Motor neuron (in vitro differentiated cells): ENCODE measurements around the gene IKBKG. TPM values are rescaled to one million over a fixed set of nuclear protein-coding genes. Genes with fewer than 3 reads are reported as not detected.
"Not testable (repeated sequence)": the region's sequence is repeated elsewhere in the genome, so short reads cannot be mapped to it uniquely, and the experiment has no call there.

Experiments
- ATAC-seq, 8 experiments: fragments of 200-7000 bp; cut with Tn5 transposase; replicated peaks in 6 of 8; 2 replicates each; pipeline ENCODE4 v1.8.0; 2021; ENCODE audit warnings: mild to moderate bottlenecking in 8 of 8, moderate library complexity in 8 of 8
- H3K27ac ChIP-seq, 2 donors: fragments of 250-450 bp; sonication (Bioruptor Pico); 2 replicates each; pipeline ENCODE4 v1.9.0; 2021; ENCODE audit warnings: antibody characterized with exemption in 2 of 2, mild to moderate bottlenecking in 2 of 2, moderate library complexity in 1 of 2
- H3K4me1 ChIP-seq, 2 donors: fragments of 250-450 bp; sonication (Bioruptor Pico); replicated peaks in 1 of 2; 2 replicates each; pipeline ENCODE4 v1.6.1; 2021; ENCODE audit warnings: antibody characterized with exemption in 2 of 2, mild to moderate bottlenecking in 2 of 2, moderate library complexity in 1 of 2
- H3K4me3 ChIP-seq, 5 donors: fragments of 250-450 bp; sonication (Bioruptor Pico); 2 replicates each; pipeline ENCODE4 v1.9.0; 2021; ENCODE audit warnings: antibody characterized with exemption in 5 of 5, mild to moderate bottlenecking in 5 of 5, moderate library complexity in 4 of 5
- WGBS, 10 experiments: fragments of 450-650 bp; shearing (Covaris generic); methylation state at CpG; one replicate each; pipeline ENCODE4 v1.0.0; 2022; 5-methylcytosine and 5-hydroxymethylcytosine counted together
- in situ Hi-C, 9 experiments: fragments of 400-800 bp; cut with MboI; loops; one replicate each; pipeline ENCODE4 v1.15.0; 2021; ENCODE audit warnings: low sequenced_read_pairs in 9 of 9, low pct_unique_long_range_greater_than_20kb in 2 of 9; ENCODE audit not compliant: unreplicated experiment in 9 of 9
- total RNA-seq, 8 experiments: library from RNA; unstranded; fragments of 300-600 nt; gene quantifications; 2 replicates each; pipeline versions ENCODE4 v1.2.3 to v1.2.4, GENCODE V29; 2022

Gene IKBKG
- total RNA-seq, 8 experiments from 2014 or later = 5.4 to 22.9 (median 10.8) TPM

DNA sequence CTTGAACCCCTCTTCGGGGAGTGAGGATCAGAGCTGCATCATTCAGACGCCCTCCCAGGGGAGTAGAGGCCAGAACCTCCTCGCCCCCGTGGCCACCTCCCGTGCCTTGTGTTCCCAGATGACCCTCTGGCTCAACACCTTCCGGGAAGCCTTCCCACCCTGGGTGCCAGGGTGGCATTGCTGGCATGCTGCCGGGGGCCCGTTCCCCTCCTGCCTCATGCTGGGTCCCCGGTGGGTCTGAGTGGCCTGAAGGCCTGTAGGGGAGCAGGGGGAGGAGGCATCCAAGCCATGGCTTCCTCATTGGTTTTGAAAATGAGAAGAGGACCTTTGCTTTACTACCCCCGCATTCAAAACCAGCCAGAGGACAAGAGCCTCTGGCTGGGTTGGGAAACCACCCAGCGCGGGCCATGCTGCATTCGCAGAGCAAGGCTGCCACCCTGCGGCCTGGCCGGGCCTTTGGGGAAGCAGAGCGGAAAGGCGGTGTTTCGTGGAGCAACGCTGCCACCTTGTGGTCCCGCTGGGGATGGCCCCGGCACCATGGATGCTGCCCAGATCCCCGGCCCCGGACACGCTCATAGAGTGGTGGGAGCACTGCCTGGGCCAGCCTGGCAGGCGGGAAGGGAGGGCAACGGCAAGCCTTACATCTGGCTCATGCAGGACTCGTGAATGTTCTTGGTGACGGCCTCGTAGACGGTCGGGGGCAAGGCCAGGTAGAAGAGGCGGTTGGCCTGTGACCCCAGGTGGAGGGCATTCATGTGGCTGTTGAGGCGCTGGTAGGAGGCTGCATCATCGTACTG lies 12.7 kb upstream of the IKBKG start:
- Histone ChIP-seq H3K4me1 (peaks cover 0 to 9% of the 10 kb centered on the region in 2 donors), H3K4me3 (peak overlapping the region in 1 of 5 donors; percentile 15), H3K27ac (no peak overlapping the region)
- in situ Hi-C loops = no loop called here
- 0 to 20% (median 14%) methylated on average over 1 to 7 of the region's 34 CpGs; no CpG with 5 or more reads in 7 of the 10 experiments for WGBS, 10 experiments
- ATAC-seq = peak; percentile 90 to 98 (median 93)

- Histone ChIP-seq H3K27ac (no peak overlapping the region), H3K4me3 (no peak overlapping the region), H3K4me1 (peaks cover 0 to 9% of the 10 kb centered on the region in 2 donors)
- in situ Hi-C loops = no loop called here
- 40% methylated on average over 1 of the region's 9 CpGs; no CpG with 5 or more reads in 9 of the 10 experiments for WGBS, 10 experiments
- ATAC-seq = no peak
These were observed 11.5 kb upstream of the IKBKG start for GRCh38 chrX:154535892-154536291.

DNA sequence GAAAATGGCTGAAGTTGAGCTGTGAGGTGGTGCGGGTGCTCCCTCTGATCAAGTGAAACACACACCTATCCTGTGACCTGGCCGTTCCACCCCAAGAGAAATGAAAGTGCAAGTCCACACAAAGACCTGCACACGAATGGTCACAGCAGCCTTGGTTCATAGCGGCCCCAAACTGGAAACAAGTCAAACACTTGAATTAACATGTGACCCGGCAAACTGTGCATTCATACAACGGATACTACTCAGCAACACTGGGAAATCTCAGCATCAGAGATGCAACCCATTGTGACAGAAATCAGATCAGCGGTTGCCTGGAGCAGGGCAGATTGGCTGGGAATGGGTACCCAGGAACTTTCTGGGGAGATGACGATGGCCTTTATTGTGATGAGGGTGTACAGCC lies 8.3 kb upstream of the IKBKG start:
- Histone ChIP-seq H3K4me1 (peaks cover 0 to 9% of the 10 kb centered on the region in 2 donors), H3K4me3 (no peak overlapping the region), H3K27ac (peak overlapping the region in 1 of 2 donors; percentile 49)
- 67% methylated on average over 6 of the region's 8 CpGs; no CpG with 5 or more reads in 9 of the 10 experiments for WGBS, 10 experiments
- ATAC-seq = peak in 4 of 8 experiments; percentile 16 to 25 (median 22)
- in situ Hi-C loops = no loop called here

DNA sequence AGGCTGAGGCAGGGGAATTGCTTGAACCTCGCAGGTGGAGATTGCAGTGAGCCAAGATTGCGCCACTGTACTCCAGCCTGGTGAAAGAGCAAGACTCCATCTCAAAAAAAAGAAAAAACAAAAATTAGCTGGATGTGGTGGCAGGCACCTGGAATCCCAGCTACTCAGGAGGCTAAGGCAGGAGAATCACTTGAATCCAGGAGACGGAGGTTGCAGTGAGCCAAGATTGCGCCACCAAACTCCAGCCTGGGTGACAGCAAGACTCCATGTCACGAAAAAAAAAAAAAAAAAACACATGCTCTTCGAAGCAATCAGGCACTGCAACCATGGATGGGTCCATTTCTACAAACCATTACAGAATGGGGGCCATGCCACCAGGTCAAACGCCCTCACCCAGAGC lies 7.1 kb upstream of the IKBKG start:
- H3K4me1 ChIP-seq, H3K4me3 ChIP-seq, H3K27ac ChIP-seq, in situ Hi-C loops, ATAC-seq: not testable (repeated sequence)
- 49% methylated on average over 7 of the region's 7 CpGs; no CpG with 5 or more reads in 9 of the 10 experiments for WGBS, 10 experiments

GRCh38 chrX:154540897-154541535 lies 6.4 kb upstream of the IKBKG start:
- in situ Hi-C loops = no loop called here

DNA sequence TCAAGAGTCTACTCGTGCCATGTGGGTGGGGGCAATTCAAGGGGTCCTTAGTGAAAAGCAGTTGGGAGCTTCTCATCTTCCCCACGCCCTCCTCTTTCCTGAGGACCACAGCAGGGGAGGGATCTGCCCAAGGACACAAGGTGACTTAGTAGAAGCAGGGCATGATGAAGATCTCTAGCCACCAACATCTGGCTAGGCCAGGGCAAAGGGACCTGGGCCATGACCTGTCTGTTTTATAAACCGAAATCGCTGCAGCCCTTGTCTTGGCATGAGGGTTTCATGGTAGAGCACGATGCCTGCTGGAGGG lies 5.9 kb upstream of the IKBKG start:
- H3K4me1 ChIP-seq = peaks cover 0 to 11% of the 10 kb centered on the region in 2 donors
- H3K27ac ChIP-seq = no peak overlapping the region
- no peak for ATAC-seq
- 40% methylated on average over 2 of the region's 5 CpGs; no CpG with 5 or more reads in 9 of the 10 experiments for WGBS, 10 experiments
- in situ Hi-C loops = no loop called here
- no peak overlapping the region for H3K4me3 ChIP-seq

More at GRCh38 chrX:154540897-154541535, 6.4 kb upstream of the IKBKG start:
- Histone ChIP-seq H3K4me1 (peaks cover 0 to 10% of the 10 kb centered on the region in 2 donors), H3K4me3 (no peak overlapping the region), H3K27ac (no peak overlapping the region)
- 60 to 88% (median 80%) methylated on average over 1 to 6 of the region's 19 CpGs; no CpG with 5 or more reads in 7 of the 10 experiments for WGBS, 10 experiments
- ATAC-seq = peak in 2 of 8 experiments; percentile 33 to 39

DNA sequence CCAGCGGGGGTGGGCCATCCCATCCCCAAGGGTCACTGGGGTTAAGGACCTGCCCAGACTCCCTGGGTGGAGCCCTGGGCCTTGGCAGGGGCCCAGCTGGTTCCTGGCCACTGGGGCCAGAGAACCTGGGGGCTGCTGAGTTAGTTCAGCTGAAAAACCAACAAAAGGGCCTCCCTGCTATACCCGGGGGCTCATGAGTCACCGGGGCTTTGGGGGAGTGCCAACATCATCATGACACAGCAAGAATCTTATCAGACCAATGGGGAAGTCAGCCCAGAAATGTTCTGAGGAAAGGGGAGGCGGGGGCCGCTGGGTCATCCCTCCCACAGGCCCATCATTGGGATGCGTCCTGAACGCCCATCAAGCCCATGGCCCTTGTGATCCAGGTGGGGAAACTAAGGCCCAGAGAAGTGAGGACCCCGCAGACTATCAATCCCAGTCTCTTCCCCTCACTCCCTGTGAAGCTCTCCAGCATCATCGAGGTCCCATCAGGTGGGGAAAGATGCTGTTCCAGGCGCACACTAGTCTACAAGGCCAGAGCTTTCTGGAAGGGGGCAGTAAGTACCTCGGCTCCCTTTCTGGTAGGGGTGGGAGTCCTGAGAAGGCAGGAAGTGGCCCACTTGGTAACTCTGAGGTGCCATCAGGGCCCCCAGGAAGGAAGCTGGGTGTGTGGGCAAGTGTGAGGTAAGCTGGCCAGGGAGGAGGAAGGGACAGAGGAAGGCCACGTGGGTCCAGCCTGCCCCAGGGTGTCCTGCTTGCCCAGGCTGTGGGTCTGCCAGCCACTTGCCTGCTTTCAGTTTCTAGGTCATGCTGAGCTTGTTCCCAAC lies 5.3 kb upstream of the IKBKG start:
- in situ Hi-C loops = no loop called here
- peak in 6 of 8 experiments; percentile 5 to 61 (median 32) for ATAC-seq
- 36% methylated on average over 7 of the region's 12 CpGs; no CpG with 5 or more reads in 9 of the 10 experiments for WGBS, 10 experiments
- Histone ChIP-seq H3K4me3 (no peak overlapping the region), H3K4me1 (peaks cover 0 to 11% of the 10 kb centered on the region in 2 donors), H3K27ac (no peak overlapping the region)

- no peak overlapping the region for H3K27ac ChIP-seq
- WGBS, 10 experiments = 60 to 75% (median 69%) methylated on average over 1 to 13 of the region's 20 CpGs; no CpG with 5 or more reads in 7 of the 10 experiments
- no peak for ATAC-seq
- peaks cover 0 to 11% of the 10 kb centered on the region in 2 donors for H3K4me1 ChIP-seq
- H3K4me3 ChIP-seq = no peak overlapping the region
- in situ Hi-C loops = no loop called here
These were observed 4.5 kb upstream of the IKBKG start for GRCh38 chrX:154542723-154543424.

GRCh38 chrX:154545673-154546274 lies 1.6 kb upstream of the IKBKG start:
- Histone ChIP-seq H3K4me1 (peaks cover 4 to 5% of the 10 kb centered on the region in 2 donors), H3K27ac (no peak overlapping the region), H3K4me3 (peak overlapping the region; percentile 71 to 97 (median 90))
- ATAC-seq = no peak
- 57 to 100% (median 90%) methylated on average over 1 to 6 of the region's 17 CpGs; no CpG with 5 or more reads in 7 of the 10 experiments for WGBS, 10 experiments
- in situ Hi-C loops = no loop called here

GRCh38 chrX:154546354-154547244 lies 821 bp upstream of the IKBKG start, which contains the start of gene G6PD:
G6PD (minus strand) TSS chrX:154546846; CDS start chrX:154546155, 691 bp downstream.
- in situ Hi-C loops = no loop called here
- WGBS, 10 experiments = 0 to 34% methylated on average over 2 to 5 of the region's 92 CpGs; no CpG with 5 or more reads in 8 of the 10 experiments
- H3K4me1 ChIP-seq = peaks cover 4 to 5% of the 10 kb centered on the region in 2 donors
- peak; percentile 40 to 82 (median 78) for ATAC-seq
- H3K4me3 ChIP-seq = peak within 1 kb of the TSS; percentile 71 to 97 (median 90)
- H3K27ac ChIP-seq = peak within 1 kb of the TSS; percentile 95 to 98

- in situ Hi-C loops = no loop called here
- 6 to 29% (median 20%) methylated on average over 1 to 6 of the region's 9 CpGs; no CpG with 5 or more reads in 6 of the 10 experiments for whole genome bisulfite sequencing, 10 experiments
- Histone ChIP-seq H3K4me1 (peaks cover 4 to 5% of the 10 kb centered on the region in 2 donors), H3K27ac (peak overlapping the region; percentile 95 to 98), H3K4me3 (peak overlapping the region; percentile 71 to 97 (median 90))
- no peak for ATAC-seq
These were observed 552 bp downstream of the IKBKG start for GRCh38 chrX:154548028-154548316.
